Sciatic nerve (tissue), 2 donors: ENCODE measurements around the gene CXorf66. TPM values are rescaled to one million over a fixed set of nuclear protein-coding genes. Genes with fewer than 3 reads are reported as not detected.
"Not testable (repeated sequence)": the region's sequence is repeated elsewhere in the genome, so short reads cannot be mapped to it uniquely, and the experiment has no call there.

Source experiments
- ATAC-seq: fragments of 200-7000 bp; cut with Tn5 transposase; one replicate; pipeline ENCODE4 v1.9.1; 2020; ENCODE audit warnings: mild to moderate bottlenecking, moderate library complexity
- DNase-seq: peaks from one replicate; pipeline ENCODE4 v3.0.0-alpha.2; 2020; ENCODE audit warnings: low spot score
- intact Hi-C: fragments of 100-400 bp; cut with DNase I; formaldehyde crosslinking; loops from one replicate; pipeline ENCODE4 v1.14.2; 2022
- microRNA-seq: library from miRNA; unstranded; fragments of <30 nt; microRNA quantifications from one replicate; pipeline ENCODE4 v1.2.0, GENCODE V29; 2020
- total RNA-seq: library from RNA; stranded (reverse); fragmentation: NEBNext Ultra II Directional; extraction: Animal tissue kit (Norgen Biotek cat#: 25700); gene quantifications from one replicate; pipeline ENCODE4 v1.2.1, GENCODE V29; 2021
- donor health status: DM: no; HTN: no; CAD: no.
- donor health status: DM: no; HTN: no; CAD: no.

The CXorf66 gene
- total RNA-seq, 1 donor from 2014 or later: not detected

DNA sequence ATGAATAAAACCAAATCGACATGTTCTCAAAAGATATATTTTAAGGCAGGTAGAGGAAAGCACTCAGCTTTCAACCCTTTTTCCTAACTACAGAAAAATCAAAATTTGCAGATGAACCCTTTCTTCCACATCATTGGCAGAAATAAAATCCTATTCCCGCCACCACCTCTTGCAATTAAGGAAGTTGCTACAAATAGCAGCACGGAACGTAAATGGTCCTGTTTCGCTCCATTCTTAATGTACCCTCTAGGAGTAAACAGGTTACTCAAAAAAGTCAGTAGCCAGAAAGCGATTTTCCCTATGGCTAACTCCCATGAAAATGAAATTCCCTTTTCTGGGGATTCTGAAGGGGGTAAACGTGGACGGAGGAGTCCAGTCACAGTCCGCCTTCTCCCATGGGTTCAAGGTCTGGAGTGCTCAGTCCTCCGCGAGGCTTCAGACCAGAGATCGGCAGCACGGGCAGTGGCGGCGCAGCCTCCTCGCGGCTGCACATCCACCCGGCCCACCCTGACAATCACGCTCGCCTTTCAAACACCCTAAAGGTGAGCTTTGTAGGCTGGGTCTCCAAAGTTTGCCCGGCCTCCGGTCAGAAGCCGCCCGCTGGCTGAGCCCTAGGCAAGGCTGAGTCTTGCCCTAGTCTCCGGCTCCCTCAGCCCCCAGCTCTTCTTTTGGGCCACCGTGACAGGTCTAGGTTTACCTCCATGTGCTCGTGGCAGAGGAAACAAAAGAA lies 34.2 kb downstream of the CXorf66 start:
- intact Hi-C loops: no loop called here
- ATAC-seq: no peak
- DNase-seq: peak; percentile 54

DNA sequence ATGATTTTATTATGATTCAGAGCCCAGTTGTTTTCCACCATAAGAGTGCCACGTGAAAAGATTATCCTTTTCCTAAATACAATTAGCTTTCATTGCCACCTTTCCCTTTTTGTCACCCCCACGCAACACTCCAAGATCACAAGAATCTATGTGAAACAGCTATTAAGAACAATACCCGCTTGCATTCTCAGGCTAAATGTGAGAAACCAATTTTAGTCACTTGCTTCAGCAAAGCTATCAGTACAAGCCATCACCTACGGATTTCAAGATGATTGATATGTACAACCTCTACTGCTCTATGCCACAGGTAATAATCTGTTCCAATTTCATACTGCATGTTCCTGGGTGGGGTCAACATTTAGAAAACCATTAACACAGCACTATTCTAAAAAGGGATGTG lies 34.9 kb downstream of the CXorf66 start:
- no peak for DNase-seq
- intact Hi-C loops: no loop called here
- ATAC-seq: no peak

DNA sequence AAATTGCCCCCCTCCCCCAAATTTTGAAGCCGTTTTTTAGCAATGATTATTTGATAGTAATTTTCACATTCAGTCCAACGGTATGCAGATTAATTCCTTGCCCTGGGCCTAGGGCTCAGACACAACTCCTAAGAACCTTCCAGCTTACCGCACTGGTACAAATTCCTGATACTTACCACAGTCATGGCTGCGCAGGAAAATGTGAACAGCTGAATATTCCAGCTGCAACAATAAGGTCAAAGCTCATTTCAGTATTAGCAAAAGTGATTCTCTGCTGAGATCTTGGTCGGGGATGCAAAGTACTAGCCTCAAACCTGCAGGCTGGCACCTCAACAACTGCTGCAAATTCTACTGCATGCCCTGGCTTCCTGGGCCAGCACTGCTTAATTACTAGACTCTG lies 35.4 kb downstream of the CXorf66 start:
- DNase-seq (no peak), ATAC-seq (no peak)
- intact Hi-C loops: no loop called here

DNA sequence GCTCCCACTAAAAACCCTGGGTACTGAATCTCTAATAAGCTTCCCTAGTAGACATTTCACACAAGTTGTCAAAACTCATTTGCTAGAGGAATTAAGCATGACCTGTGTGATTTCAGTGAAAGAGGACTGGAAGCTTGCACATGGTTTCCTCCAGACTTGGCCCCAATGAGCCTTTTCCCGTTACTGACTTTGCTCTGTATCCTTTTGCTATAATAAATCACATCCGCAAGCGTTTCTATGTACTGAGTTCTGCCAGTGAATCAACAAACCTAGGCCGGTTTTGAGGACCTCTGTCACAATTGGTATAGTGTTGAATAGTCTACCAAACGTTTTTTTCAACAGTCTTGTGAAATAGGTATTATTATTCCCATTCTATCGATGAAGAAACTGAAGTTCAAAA lies 40.6 kb downstream of the CXorf66 start:
- DNase-seq: no peak
- intact Hi-C loops: no loop called here
- no peak for ATAC-seq

DNA sequence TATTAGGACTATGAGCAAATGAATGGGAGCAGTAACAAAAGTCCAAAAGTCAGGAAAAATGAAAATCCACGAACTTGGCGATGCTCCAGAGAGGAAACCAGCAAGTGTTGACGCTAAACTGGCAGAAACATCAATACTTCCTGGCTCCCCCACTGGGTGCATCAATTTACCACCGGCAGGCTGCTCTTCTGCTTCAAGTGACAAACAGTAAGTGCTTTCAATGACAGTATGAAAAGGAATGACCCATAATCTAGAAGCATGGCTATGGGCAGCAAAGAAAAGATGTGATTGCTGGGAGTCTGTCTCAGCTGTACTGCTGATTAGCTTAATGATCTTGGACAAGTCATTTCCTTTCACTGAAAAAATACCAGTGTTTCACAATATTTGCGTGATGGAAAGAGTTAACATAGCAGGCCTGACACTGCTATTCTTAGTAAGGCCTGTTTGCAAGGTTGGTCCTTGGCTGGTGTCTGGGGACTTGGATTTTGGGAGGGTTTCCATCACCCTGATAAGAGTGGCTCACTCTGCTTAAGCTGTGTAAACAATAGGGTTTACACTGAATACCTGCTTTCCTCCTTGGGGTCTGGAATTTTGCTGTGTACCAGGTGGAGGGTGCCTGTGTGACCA lies 41.1 kb downstream of the CXorf66 start:
- ATAC-seq (no peak), DNase-seq (no peak)
- intact Hi-C loops: no loop called here

DNA sequence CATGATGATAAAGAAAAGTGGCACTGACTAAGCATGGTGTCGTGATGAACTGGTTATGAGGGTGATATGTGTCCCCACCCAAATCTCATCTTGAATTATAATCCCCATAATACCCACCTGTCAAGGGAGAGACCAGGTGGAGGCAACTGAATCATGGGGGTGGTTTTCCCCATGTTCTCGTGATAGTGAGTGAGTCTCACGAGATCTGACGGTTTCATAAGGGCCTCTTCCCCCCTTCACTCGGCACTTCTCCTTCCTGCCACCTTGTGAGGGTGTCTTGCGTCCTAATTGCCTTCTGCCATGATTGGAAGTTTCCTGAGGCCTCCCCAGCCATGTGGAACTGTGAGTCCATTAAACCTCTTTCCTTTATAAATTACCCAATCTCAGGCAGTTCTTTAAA lies 44.2 kb downstream of the CXorf66 start:
- intact Hi-C loops, DNase-seq, ATAC-seq: not testable (repeated sequence)

DNA sequence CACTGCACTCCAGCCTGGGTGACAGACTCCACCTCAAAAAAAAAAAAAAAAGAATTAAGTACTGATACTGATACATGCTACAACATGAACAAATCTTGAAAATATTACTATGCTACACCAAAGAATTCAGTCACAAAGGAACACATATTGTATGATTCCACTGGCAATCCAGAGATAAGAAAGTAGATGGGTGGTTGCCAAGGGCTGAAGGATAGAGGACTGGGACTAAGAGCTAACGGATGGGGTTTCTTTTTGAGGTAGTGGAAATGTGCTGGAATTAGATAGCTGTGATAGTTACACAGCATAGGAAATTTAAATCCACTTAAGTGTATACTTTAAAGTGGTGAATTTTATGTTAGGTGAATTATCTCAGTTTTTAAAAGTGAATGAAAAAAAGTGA lies 45.0 kb downstream of the CXorf66 start:
- intact Hi-C loops: no loop called here
- no peak for DNase-seq
- no peak for ATAC-seq

DNA sequence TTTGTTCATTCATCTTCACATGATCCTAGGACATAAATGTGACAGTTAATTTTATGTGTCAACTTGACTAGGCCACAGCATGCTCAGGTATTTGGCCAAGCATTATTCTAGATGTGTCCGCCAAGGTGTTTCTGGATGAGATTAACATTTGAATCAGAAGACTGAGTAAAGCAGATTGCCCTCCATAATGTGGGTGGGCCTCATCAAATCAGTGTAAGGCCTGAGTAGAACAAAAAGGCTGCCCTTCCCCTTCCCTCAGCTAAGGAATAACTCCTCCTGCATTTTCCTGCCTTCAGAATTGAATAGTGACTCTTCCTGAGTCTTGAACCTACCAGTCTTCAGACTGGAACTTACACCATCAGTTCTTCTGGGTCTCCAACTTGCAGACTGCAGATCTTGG lies 50.9 kb downstream of the CXorf66 start:
- no peak for DNase-seq
- intact Hi-C loops: no loop called here
- no peak for ATAC-seq

DNA sequence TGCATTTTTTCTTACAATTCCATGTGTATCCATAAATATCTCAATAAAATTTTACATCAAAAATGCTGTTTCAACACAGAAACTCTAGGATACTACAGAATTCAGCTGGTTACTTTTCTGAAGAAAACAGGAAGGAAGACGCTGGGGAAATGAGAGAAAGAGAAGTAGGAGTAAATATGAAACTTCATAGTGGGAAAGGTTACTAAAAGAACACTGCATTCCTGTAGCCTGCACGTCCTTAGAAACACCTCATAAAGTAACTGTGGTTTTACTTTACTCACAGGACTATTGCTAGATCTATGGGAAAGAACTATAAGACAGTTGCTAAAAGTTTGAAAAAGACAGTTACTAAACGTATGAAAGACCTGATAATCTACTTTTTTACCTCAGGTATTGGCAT lies 55.6 kb downstream of the CXorf66 start:
- DNase-seq: no peak
- no peak for ATAC-seq
- intact Hi-C loops: no loop called here

DNA sequence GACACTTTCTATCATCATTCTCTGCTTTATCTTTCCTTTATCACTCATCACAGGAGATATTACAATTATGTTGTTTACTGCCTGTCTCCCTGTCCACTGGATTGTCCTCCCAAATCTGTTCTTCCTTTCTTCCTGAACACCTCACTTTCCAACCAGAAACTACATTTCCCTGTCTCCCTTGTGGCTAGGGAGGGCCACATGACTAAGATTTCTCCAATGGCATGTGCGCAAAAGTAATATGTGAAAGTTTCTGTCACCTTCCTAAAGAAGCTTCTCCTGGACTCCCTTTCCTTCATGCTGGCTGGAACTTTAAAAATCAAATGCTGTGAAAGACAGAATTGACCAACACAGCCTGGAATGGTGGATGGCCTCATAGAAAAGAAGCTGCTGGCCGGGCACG lies 58.2 kb downstream of the CXorf66 start:
- ATAC-seq (no peak), DNase-seq (no peak)
- intact Hi-C loops: no loop called here

DNA sequence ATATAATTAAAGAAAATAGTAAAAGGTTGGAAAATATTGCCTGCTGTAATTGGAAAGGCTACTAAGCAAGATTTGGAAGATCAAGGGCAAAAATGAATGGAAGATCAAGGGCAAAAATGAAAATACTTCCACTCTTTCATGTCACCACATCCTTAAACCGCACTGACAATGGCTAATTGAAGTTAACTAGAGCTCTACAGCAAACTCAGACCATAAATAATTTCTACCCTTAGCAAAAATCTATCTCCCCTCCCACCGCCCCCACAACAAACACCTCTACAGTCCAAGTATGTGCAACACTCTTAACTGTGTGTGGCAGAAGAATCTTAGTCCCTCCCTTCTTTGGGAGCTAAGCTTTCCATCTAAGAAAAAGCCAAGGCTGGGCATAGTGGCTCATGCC lies 59.6 kb downstream of the CXorf66 start:
- intact Hi-C loops: no loop called here
- DNase-seq (no peak), ATAC-seq (no peak)

Small RNA genes within 50 kb of the gene (microRNA-seq; reads per million reads assigned to microRNA genes)
- 178 reads per million, percentile 64 among the genes with 10 or more reads in this experiment for gene MIR505

Other genes starting within 250 kb of the CXorf66 start
- gene ATP11C, start 32.5 kb downstream of the CXorf66 start, total RNA-seq: 26.2 TPM